ENCODE measurements around the gene CCDC120.

DNA sequence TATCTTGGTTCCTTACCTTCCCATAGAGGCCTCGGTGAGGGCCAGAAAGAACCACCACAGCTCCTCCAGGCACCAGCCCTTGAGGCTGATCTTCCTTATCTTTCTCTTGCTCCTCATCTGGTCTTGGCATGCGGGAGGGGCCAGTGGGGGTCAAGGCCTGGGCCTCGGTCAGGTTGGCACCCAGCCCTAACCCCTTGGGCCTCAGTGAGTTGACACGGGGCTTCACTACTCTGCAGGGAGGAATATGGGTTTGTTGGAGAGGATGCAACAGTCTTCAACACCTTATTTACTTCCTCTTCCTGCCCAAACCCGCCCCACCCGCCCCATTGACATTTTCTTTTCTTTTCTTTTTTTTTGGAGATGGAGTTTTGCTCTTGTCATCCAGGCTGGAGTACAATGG lies 58.8 kb downstream of the CCDC120 start:
- no peak for TF ChIP-seq POLR2AphosphoS5 (IDR thresholded peaks at IDR 0.05)
- TF ChIP-seq, protein P1, sequence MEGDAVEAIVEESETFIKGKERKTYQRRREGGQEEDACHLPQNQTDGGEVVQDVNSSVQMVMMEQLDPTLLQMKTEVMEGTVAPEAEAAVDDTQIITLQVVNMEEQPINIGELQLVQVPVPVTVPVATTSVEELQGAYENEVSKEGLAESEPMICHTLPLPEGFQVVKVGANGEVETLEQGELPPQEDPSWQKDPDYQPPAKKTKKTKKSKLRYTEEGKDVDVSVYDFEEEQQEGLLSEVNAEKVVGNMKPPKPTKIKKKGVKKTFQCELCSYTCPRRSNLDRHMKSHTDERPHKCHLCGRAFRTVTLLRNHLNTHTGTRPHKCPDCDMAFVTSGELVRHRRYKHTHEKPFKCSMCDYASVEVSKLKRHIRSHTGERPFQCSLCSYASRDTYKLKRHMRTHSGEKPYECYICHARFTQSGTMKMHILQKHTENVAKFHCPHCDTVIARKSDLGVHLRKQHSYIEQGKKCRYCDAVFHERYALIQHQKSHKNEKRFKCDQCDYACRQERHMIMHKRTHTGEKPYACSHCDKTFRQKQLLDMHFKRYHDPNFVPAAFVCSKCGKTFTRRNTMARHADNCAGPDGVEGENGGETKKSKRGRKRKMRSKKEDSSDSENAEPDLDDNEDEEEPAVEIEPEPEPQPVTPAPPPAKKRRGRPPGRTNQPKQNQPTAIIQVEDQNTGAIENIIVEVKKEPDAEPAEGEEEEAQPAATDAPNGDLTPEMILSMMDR (IDR thresholded peaks at IDR 0.05), result no peak
- TF ChIP-seq POLR2A (IDR thresholded peaks at IDR 0.05), result no peak
- TF ChIP-seq EP300 (IDR thresholded peaks at IDR 0.05), result no peak
